HG03039 (cell line): ENCODE measurements around the gene SHANK1.

Experiments
- ATAC-seq: cut with Tn5 transposase; IDR thresholded peaks from one replicate; pipeline ENCODE4 v1.9.1; 2021; ENCODE audit warnings: mild to moderate bottlenecking, moderate library complexity; ENCODE audit not compliant: unreplicated experiment

The SHANK1 gene

DNA sequence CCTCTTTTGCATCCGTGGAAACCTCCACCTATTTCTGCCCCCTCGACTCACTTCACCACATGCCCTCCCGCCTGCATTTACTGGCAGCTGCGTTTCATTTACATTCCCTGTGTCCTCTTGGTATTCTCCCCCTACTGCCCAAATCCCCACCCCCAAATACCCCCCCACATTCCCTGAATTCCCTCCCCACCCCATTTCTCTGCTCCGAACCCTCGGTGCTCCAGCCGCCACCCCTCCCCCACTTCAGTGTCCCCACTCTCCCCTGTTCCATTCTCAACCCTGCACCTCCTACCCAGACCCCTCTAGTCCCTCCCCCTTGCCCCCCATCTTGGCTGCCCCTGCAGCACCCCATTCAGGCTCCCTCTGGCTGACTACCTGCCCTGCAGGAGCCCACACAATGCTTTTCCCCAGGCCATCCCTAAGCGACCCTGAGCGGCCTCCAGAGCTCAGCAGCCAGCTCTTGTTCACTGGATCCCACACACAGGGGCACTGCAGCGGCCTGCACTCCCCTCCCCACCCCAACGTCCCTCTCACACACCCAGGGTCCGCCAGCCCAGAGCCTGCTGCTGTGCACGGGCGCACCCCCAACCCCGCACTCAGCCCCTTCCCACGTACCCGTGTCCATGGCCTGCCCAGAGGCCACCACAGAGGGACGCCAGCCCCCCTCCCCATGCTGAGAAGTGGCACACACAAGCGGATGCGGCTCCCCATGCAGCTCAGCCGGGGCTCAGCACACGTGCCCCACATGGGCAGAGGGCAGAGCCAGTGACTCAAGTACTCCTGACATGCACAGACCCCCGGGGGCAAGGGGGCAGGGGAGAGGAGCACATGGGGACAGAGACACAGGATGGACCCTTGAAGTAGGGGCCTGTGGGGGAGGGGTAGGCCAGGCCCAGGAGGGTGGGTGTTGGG is 26.3 kb downstream of the SHANK1 start:
- no peak for ATAC-seq

DNA sequence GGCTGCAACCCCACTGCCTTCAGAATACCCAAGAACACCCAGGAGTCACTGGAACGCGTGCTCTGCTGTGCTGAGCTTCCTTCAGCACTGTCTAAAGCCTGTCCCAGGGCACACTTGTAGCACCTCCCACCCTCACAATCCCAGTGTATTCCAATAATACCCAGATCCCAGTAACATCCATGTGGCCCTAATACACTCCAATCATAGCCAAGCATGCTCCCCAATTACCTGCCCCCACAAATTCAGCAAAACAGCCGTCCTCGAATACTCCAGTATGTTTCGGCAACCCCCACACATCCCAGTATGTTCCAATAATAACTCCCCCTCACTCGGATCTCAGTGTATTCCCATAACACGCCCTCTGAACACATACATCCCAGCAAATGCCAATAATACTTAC is 29.2 kb downstream of the SHANK1 start:
- ATAC-seq: no peak

GRCh38 chr19:50688766-50689165 is 30.8 kb downstream of the SHANK1 start:
- no peak for ATAC-seq

- ATAC-seq: no peak
These were observed 33.1 kb downstream of the SHANK1 start for GRCh38 chr19:50686310-50687032.

DNA sequence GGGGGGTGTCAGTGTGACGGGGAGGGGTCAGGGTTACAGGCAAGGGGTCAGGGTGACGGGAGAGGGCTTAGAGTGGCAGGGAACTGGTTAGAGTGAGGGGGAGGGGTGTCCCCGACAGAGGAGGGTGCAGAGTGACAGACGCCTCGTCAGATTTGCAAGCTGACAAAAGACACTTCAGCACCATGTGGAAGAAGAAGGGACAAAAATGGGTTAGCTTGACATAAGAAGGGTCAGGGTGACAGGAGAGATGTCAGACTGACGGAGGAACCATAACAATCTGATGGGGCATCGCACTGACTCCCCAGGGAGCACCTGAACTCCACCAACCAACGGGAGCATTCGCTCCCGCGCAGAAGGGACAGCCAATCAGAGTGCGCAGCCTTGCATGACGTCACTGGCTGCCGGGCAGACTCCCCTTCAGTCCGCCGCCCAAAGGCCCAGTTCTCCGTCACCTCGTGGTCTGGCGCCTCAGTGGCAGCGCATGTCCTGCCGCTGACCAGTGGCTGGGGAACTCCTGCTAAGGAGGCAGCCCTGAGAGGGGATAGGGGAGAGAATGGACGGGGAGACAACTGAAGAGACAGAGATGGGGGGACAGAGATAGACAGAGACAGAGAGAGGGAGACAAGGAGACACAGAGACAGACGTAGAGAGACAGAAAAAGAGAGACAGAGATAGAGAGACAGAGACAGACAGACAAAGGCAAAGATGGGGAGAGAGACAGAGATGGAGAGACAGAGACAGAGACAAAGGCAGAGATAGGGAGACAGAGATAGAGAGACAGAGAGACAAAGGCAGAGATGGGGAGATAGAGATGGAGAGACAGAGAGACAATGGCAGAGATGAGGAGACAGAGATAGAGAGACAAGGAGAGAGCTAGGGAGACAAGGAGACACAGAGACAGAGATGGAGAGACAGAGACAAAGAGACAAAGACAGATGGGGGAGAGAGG is 40.2 kb downstream of the SHANK1 start:
- no peak for ATAC-seq

DNA sequence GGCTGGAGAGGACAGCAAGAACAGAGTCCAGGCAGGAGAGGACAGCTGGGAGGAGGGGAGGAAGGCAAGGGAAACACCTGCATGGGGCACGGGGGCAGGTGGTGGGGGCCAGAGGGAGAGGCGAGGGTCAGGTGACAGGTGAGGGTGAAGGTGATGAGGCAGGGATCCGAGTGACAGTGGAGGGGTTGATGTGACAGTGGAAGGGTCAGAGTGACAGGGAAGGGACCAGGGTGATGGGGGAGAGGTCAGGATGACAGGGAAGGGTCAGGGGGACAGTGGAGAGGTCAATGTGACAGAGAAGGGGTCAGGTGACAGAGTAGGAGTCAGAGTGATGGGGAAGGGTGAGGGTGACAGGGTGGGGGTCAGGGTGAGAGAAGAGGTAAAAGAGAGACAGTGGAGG is 41.3 kb downstream of the SHANK1 start:
- no peak for ATAC-seq

DNA sequence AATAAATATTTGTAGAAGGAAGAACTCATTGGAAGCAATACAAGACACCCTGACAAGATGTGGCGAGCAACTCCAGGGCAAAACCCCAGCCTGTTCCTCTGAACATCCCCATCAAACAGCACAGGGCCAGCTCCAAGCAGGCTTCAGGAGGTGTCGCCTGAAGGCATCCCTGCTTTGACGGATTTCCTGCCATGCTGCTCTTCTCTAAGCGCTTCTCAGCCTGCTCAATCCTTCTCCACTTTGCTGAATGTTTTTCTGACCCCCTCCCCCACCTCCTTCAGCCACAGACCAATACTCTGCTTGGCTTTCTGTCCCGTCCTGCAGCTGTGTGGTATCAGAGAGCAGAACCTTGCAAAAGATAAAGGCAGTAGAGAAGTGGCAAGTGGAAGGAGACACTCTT is 42.0 kb downstream of the SHANK1 start:
- ATAC-seq: no peak

DNA sequence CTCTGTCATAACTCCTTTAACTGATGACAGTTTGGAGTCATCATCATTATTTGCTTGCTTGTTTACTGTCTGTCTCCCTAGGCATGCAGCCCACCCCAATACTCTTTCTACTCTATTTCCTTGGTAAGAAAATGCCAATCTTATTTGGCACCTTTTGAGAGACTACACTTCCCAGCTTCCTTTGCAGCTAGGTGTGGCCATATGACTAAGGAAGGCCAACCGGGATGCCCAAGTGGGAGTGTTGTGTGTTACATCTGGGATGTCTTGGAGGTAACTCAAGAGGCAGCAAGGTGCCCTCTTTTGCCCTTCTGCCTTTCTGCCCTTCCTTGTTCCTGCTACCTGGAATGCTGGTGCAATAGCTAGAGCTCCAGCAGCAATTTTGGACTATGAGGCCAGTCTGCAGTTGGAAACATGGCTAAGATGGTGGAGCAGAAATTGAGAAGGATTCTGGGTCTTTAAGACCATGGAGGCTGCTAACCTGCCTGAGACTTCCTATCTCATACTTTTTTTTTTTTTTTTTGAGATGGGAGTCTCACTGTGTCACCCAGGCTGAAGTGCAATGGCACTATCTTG is 42.9 kb downstream of the SHANK1 start:
- no peak for ATAC-seq

- ATAC-seq: no peak
These were observed 46.5 kb downstream of the SHANK1 start for GRCh38 chr19:50673118-50673517.

DNA sequence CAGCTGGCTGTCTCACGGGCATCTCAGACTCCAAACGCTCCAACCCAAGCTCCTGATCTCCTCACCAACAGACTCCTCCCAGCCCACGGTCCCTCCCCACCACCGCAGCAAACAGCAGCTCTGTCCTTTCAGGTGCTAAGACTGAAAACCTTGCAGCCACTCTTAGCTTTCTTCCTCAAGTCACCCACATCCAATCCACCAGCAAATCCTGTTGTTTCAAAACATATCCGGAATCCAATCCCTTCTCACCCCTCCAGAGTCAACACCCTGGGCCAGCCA is 49.6 kb downstream of the SHANK1 start:
- ATAC-seq: no peak

GRCh38 chr19:50669302-50670101 is 50.1 kb downstream of the SHANK1 start:
- no peak for ATAC-seq

GRCh38 chr19:50668879-50669278 is 50.7 kb downstream of the SHANK1 start:
- no peak for ATAC-seq

DNA sequence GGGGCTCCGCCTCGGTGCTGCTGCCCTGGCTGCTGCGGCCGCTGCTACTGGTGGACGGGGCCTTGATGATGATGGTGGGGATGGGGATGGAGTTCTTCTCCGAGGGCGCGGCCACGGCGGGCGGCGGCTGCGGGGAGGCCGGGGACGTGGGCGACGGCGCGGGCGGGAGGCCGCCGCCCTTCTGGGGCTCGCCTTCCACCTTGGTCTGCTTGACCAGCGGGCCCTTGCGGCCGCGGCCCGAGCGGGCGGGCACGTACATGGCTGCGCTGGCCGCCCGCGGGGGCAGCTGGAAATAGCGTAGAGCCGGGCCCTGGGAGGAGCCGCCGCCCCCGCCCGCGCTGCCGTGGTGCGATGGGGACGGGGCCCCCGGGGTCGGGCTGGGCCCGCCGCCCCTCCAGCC is 51.2 kb downstream of the SHANK1 start:
- no peak for ATAC-seq

DNA sequence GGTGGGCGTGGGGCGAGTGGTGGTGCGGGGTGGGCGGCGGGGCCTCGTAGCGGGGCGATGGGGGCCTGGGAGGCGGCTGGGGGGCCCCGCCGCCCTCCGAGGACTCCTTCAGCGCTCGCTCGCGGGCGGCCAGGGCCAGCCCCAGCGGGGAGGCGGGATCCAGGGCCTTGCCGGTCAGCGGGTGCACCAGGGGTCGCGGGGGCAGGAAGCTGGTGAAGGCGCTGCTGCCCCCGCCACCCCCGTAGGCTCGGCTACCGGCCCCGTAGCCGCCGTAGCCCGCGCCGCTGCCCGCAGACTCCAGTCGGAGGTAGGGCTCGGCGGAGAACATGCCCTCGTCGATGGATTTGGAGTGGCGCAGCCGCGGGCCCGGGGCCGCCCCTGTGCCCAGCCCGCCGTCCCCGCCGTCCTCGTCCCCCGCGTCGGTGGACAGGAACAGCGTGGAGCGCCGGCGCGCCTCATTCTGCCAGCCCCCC is 51.8 kb downstream of the SHANK1 start:
- no peak for ATAC-seq

DNA sequence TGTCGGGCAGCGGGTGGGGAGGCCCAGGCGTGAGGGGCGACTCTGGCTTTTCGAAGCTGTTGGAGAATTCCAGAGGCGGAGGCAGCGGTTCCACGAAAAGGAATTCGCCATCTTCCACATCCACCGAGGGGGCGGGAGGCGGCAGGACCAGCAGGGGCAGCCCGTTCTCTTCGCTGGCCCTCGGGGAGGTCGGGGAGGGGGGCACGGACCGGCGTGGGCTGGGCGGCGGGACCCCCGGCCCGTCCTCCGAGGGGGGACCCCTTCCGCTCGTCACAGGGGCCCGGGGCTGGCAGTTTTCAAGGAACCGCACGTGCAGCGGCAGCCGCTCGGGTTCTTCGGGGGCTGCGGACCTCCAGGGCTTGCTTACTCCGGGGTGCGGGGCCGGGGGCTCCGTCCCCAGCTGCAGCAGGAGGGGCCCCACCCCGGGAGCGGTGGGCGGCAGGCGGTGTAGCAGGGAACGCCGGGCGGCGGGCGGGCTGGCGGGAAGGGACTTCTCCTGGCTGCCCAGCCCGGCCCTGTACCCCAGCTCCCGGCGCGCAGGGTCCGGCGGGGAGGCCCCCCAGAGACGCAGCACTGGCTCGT is 52.3 kb downstream of the SHANK1 start:
- no peak for ATAC-seq

GRCh38 chr19:50666346-50667176 is 53.0 kb downstream of the SHANK1 start:
- ATAC-seq: no peak

DNA sequence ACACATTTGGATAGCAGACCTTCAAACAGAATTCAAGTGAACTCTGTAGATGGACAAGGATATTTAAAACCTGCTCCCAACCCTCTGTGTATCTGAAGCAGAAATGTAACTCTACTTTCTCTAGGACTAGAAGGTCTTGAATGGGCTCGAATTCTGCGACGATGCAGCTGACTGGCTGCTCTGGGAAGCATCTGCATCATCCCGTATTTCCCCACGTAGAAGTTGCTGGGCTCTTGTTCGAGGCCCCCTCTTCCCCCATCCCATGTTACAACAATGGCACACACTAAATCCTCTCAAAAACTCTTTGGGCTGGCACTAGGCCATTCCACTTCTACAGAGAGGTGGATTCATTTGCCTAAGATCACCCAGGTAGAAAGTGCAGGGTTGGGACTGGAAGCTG is 55.4 kb downstream of the SHANK1 start:
- ATAC-seq: no peak

- ATAC-seq: no peak
These were observed 56.2 kb downstream of the SHANK1 start for GRCh38 chr19:50663482-50663790.
